GM12874 (cell line): ENCODE results near the gene FRMD6.

Experiments
- CTCF ChIP-seq: IDR thresholded peaks from 2 replicates; pipeline ENCODE4 v1.5.1; 2011; ENCODE audit warnings: low read depth, mild to moderate bottlenecking, control low read depth, low read length, moderate library complexity; ENCODE audit not compliant: insufficient read depth

The FRMD6 gene

DNA sequence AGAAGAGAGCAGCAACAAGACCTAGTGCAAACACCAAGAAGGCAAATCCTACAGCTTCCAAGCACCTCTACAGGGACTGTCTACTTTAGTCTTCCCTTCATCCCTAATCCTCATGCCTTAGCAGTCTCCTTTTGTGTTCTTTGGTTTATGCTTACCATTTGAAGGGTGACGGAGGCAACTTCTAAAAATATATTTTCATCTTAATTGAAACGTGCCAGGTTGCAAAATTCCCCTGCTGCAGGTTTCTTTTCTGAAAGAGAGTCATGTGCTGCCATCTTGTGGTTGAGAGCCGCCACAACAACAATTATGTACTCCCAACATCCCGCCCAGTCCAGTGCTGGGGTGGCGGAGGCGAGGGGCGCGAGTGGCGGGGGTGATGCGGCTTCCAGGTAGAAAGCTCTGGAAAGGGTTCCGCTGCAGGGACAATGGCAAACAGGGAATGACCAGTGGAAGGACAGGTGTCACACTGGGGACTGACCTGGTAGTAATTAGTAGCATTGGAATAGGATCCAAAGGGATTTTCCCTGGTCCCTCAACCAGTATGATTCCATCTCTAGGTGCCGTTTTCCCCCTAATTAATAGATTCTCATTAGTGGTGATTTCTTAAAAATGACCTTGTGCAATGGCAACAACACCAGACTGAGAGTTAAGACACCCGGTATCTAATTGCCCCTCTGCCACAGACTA lies 128.4 kb downstream of the FRMD6 start:
- TF ChIP-seq CTCF = peak; percentile 65
